Fibroblast of villous mesenchyme (primary cell): ENCODE results near the gene LSM10. TPM values are rescaled to one million over a fixed set of nuclear protein-coding genes. Genes with fewer than 3 reads are reported as not detected.

ENCODE experiments used
- DNase-seq: peaks from one replicate; pipeline ENCODE4 v3.0.0-alpha.2; 2010; ENCODE audit warnings: low read depth
- H3K4me3 ChIP-seq: 2 replicates; pipeline ENCODE4 v1.5.1; 2011; ENCODE audit warnings: low read depth, mild to moderate bottlenecking, low read length
- total RNA-seq: library from RNA; depleted of rRNA; stranded (reverse); fragments of >200 nt; gene quantifications from 2 replicates; pipeline ENCODE4 v1.2.3, GENCODE V29; 2012
- TF ChIP-seq, protein P1 (sequence below): IDR thresholded peaks from 2 replicates; pipeline ENCODE4 v1.5.1; 2012; ENCODE audit warnings: low read depth, mild to moderate bottlenecking, low read length; ENCODE audit not compliant: insufficient read depth

Gene LSM10
- total RNA-seq, 1 donor: 6.9 TPM

GRCh38 chr1:36391271-36391670 is 6.4 kb downstream of the LSM10 start:
- H3K4me3 ChIP-seq: no peak overlapping the region
- no peak for DNase-seq
- TF ChIP-seq, protein P1, sequence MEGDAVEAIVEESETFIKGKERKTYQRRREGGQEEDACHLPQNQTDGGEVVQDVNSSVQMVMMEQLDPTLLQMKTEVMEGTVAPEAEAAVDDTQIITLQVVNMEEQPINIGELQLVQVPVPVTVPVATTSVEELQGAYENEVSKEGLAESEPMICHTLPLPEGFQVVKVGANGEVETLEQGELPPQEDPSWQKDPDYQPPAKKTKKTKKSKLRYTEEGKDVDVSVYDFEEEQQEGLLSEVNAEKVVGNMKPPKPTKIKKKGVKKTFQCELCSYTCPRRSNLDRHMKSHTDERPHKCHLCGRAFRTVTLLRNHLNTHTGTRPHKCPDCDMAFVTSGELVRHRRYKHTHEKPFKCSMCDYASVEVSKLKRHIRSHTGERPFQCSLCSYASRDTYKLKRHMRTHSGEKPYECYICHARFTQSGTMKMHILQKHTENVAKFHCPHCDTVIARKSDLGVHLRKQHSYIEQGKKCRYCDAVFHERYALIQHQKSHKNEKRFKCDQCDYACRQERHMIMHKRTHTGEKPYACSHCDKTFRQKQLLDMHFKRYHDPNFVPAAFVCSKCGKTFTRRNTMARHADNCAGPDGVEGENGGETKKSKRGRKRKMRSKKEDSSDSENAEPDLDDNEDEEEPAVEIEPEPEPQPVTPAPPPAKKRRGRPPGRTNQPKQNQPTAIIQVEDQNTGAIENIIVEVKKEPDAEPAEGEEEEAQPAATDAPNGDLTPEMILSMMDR: no peak

- TF ChIP-seq, protein P1: no peak
Measured at GRCh38 chr1:36390411-36390810, 7.3 kb downstream of the LSM10 start.

GRCh38 chr1:36389999-36390398 is 7.7 kb downstream of the LSM10 start:
- no peak for DNase-seq
- TF ChIP-seq, protein P1: no peak
- no peak overlapping the region for H3K4me3 ChIP-seq

More at GRCh38 chr1:36390411-36390810, 7.3 kb downstream of the LSM10 start:
- DNase-seq: no peak
- no peak overlapping the region for H3K4me3 ChIP-seq

- DNase-seq: no peak
- TF ChIP-seq, protein P1: no peak
- no peak overlapping the region for H3K4me3 ChIP-seq
Measured at GRCh38 chr1:36389261-36389660, 8.4 kb downstream of the LSM10 start.

- TF ChIP-seq, protein P1: peak; percentile 6
- peak; percentile 91 for DNase-seq
- peak overlapping the region; percentile 71 for H3K4me3 ChIP-seq
Measured at GRCh38 chr1:36387141-36387949, 10.4 kb downstream of the LSM10 start.

DNA sequence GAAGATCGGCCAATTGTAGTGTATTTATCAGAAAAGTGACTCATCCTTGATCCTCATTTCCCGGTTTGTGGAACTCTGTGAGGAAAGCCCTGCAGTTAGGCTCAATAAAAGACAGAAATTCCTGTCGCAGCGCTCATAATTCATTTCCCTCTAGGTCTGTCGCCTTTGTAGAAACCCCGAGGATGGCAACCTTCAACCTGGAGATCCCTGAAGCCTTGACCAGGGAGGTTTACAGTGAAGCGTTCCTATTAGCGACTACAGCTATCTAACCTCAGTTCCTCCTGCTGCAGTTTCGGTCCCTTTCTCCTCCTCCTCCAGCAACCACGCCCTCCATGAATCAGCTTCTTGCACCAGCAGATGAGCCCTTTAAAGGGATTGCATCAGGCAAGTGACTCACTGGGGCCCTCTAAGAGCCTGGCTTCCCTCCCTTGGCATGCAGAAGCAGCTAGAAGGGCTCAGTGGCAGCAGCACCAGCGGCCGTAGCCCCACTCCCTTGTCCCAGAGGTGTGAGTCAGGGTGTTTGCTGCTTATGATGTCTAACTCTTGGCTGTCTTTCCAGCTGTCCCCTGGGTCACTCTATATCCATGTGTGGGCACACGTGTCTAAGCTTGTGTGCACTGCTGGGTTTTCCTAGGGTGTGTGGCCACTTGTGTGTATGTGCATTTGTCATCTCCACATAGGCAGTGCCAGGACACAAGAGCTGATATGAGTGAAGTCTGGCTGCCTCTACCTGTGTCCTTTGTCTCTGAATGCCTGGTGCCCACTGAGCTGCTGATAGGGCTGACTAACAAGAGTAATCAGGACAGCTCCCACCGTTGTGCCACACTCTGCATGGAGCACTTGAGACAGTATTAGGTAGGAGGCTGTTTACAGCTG is 11.2 kb downstream of the LSM10 start:
- H3K4me3 ChIP-seq: peak overlapping the region; percentile 71
- TF ChIP-seq, protein P1: no peak
- DNase-seq: peak; percentile 100
